H1 (cell line): Measurements from ENCODE around the gene RGS17. TPM values are rescaled to one million over a fixed set of nuclear protein-coding genes. Genes with fewer than 3 reads are reported as not detected.

ENCODE experiments used
- CTCF ChIA-PET: fragments of 300-600 bp; sonication (Branson Sonifier 250); formaldehyde crosslinking; loops from one replicate; lab custom pipeline; 2021; ENCODE audit not compliant: partially characterized antibody; lab: Charles Lee
- POLR2A ChIA-PET: fragments of 300-600 bp; sonication (Branson Sonifier 250); formaldehyde crosslinking; loops from one replicate; lab custom pipeline; 2021; ENCODE audit warnings: inconsistent platforms; ENCODE audit not compliant: partially characterized antibody; lab: Charles Lee
- DNase-seq, 2 experiments: peaks; one replicate each; pipeline versions ENCODE4 v3.0.0 to v3.0.0-alpha.2; 2010 to 2022; ENCODE audit warnings: low spot score in 2 of 2, low read depth in 1 of 2, mixed read lengths in 1 of 2
- FAIRE-seq: peaks from 2 replicates; lab custom pipeline; 2011; peaks lifted over from hg19 to GRCh38; lab: Jason Lieb, UNC
- H2AFZ ChIP-seq: 2 replicates; pipeline ENCODE4 v1.8.1; 2012; ENCODE audit warnings: low read length, inconsistent platforms
- H2AK5ac ChIP-seq: 2 replicates; pipeline ENCODE4 v1.6.1; 2013; ENCODE audit warnings: low read depth, low read length
- H2BK120ac ChIP-seq: replicated peaks from 2 replicates; pipeline ENCODE3; 2013; ENCODE audit warnings: low read depth, low read length, inconsistent platforms
- H2BK12ac ChIP-seq: 2 replicates; pipeline ENCODE4 v1.6.1; 2013; ENCODE audit warnings: low read depth, low read length
- H2BK15ac ChIP-seq: 2 replicates; pipeline ENCODE4 v1.6.1; 2013; ENCODE audit warnings: low read length
- H2BK20ac ChIP-seq: 2 replicates; pipeline ENCODE4 v1.6.1; 2013; ENCODE audit warnings: low read length
- H2BK5ac ChIP-seq: 2 replicates; pipeline ENCODE4 v1.6.1; 2013; ENCODE audit warnings: low read depth, low read length
- H3K14ac ChIP-seq: 2 replicates; pipeline ENCODE4 v1.6.1; 2013; ENCODE audit warnings: inconsistent platforms; ENCODE audit not compliant: insufficient read length
- H3K18ac ChIP-seq: 2 replicates; pipeline ENCODE4 v1.6.1; 2013; ENCODE audit warnings: low read length; ENCODE audit errors: extremely low read depth
- H3K23ac ChIP-seq: 2 replicates; pipeline ENCODE4 v1.6.1; 2013; ENCODE audit warnings: inconsistent platforms; ENCODE audit not compliant: insufficient read length
- H3K23me2 ChIP-seq: 2 replicates; pipeline ENCODE4 v1.6.1; 2013; ENCODE audit warnings: low read depth, low read length
- H3K27ac ChIP-seq: 2 replicates; pipeline ENCODE4 v1.6.1; 2011; ENCODE audit warnings: low read depth, low read length, inconsistent platforms
- H3K27me3 ChIP-seq, 4 experiments: replicated peaks in 1 of 4; 1 replicate in 1 of 4; 2 replicates in 3 of 4; pipeline versions ENCODE4 v1.6.1 to v1.8.1; 2011 to 2013; ENCODE audit warnings: low read length in 3 of 4, mild to moderate bottlenecking in 3 of 4, inconsistent platforms in 2 of 4, mixed read lengths in 2 of 4, moderate library complexity in 1 of 4; ENCODE audit not compliant: control insufficient read depth in 3 of 4, insufficient read depth in 3 of 4; ENCODE audit errors: extremely low read depth in 1 of 4
- H3K36me3 ChIP-seq, 4 experiments: 2 replicates each; pipeline versions ENCODE4 v1.6.1 to v1.8.1; 2011 to 2013; ENCODE audit warnings: mild to moderate bottlenecking in 4 of 4, low read length in 3 of 4, moderate library complexity in 2 of 4, control low read depth in 1 of 4, inconsistent platforms in 1 of 4; ENCODE audit not compliant: insufficient read depth in 4 of 4, control insufficient read depth in 2 of 4
- H3K4ac ChIP-seq: replicated peaks from 2 replicates; pipeline ENCODE3; 2013; ENCODE audit warnings: low read length, low read depth, mixed read lengths, inconsistent platforms; ENCODE audit not compliant: insufficient read length
- H3K4me1 ChIP-seq, 4 experiments: replicated peaks in 1 of 4; 1 replicate in 1 of 4; 2 replicates in 3 of 4; pipeline versions ENCODE4 v1.6.1 to v1.8.1; 2011 to 2013; ENCODE audit warnings: low read length in 3 of 4, inconsistent platforms in 2 of 4, mixed read lengths in 1 of 4; ENCODE audit not compliant: insufficient read depth in 4 of 4, control insufficient read depth in 3 of 4
- H3K4me2 ChIP-seq, 2 experiments: 2 replicates each; pipeline versions ENCODE4 v1.6.1 to v1.8.1; 2011 to 2013; ENCODE audit warnings: low read depth in 2 of 2, low read length in 2 of 2, control low read depth in 1 of 2, inconsistent platforms in 1 of 2, mild to moderate bottlenecking in 1 of 2; ENCODE audit not compliant: insufficient read depth in 1 of 2
- H3K4me3 ChIP-seq, 4 experiments: fragments of 200-600, 300-600 bp in 1 of 4; sonication (generic), shearing (Covaris generic), sonication (Bioruptor Twin) in 1 of 4; 2 replicates each; pipeline versions ENCODE4 v1.5.1 to v1.8.1; 2011 to 2016; ENCODE audit warnings: low read length in 4 of 4, low read depth in 3 of 4, control low read depth in 2 of 4, inconsistent platforms in 2 of 4, mild to moderate bottlenecking in 2 of 4, mixed read lengths in 1 of 4, moderate library complexity in 1 of 4; ENCODE audit not compliant: insufficient read depth in 2 of 4; ENCODE audit errors: extremely low read depth in 1 of 4
- H3K56ac ChIP-seq: replicated peaks from 2 replicates; pipeline ENCODE3; 2013; ENCODE audit warnings: low read depth, mild to moderate bottlenecking, mixed read lengths, low read length, inconsistent platforms; ENCODE audit not compliant: insufficient read length
- H3K79me1 ChIP-seq: 2 replicates; pipeline ENCODE4 v1.6.1; 2013; ENCODE audit warnings: low read depth, low read length, control low read depth
- H3K79me2 ChIP-seq, 2 experiments: 2 replicates each; pipeline versions ENCODE4 v1.6.1 to v1.8.1; 2012 to 2013; ENCODE audit warnings: low read length in 2 of 2, mild to moderate bottlenecking in 2 of 2, inconsistent platforms in 1 of 2; ENCODE audit not compliant: insufficient read depth in 2 of 2, control insufficient read depth in 1 of 2
- H3K9ac ChIP-seq, 4 experiments: replicated peaks in 1 of 4; 1 replicate in 1 of 4; 2 replicates in 3 of 4; pipeline versions ENCODE4 v1.6.1 to v1.8.1; 2011 to 2013; ENCODE audit warnings: low read depth in 3 of 4, low read length in 3 of 4, control low read depth in 2 of 4, mild to moderate bottlenecking in 2 of 4, moderate library complexity in 2 of 4, inconsistent platforms in 1 of 4; ENCODE audit errors: extremely low read depth in 1 of 4
- H3K9me3 ChIP-seq, 2 experiments: 2 replicates each; pipeline versions ENCODE4 v1.6.1 to v1.8.1; 2012 to 2013; ENCODE audit warnings: mild to moderate bottlenecking in 2 of 2, moderate library complexity in 2 of 2, control low read depth in 1 of 2, inconsistent platforms in 1 of 2, low read depth in 1 of 2, low read length in 1 of 2, mixed read lengths in 1 of 2; ENCODE audit not compliant: insufficient read depth in 2 of 2
- H4K20me1 ChIP-seq, 2 experiments: replicated peaks in 1 of 2; 2 replicates each; pipeline versions ENCODE3 to v1.8.1; 2011 to 2013; ENCODE audit warnings: inconsistent platforms in 2 of 2, low read length in 2 of 2, mild to moderate bottlenecking in 1 of 2; ENCODE audit not compliant: insufficient read depth in 2 of 2, control insufficient read depth in 1 of 2
- H4K5ac ChIP-seq: 2 replicates; pipeline ENCODE4 v1.6.1; 2013; ENCODE audit warnings: low read length, low read depth, mixed read lengths, inconsistent platforms; ENCODE audit not compliant: insufficient read length
- H4K8ac ChIP-seq: 2 replicates; pipeline ENCODE4 v1.8.0; 2013; ENCODE audit warnings: mild to moderate bottlenecking, moderate library complexity, low read length, inconsistent platforms; ENCODE audit not compliant: insufficient read depth; ENCODE audit errors: extremely low read depth
- H4K91ac ChIP-seq: replicated peaks from 2 replicates; pipeline ENCODE3; 2013; ENCODE audit warnings: low read length, mixed read lengths, inconsistent platforms; ENCODE audit not compliant: insufficient read length
- ATF2 ChIP-seq: IDR thresholded peaks from 2 replicates; pipeline ENCODE4 v1.6.1; 2012; ENCODE audit warnings: low read length, inconsistent platforms
- ATF3 ChIP-seq: IDR thresholded peaks from 2 replicates; pipeline ENCODE4 v1.6.1; 2011; ENCODE audit warnings: low read depth, mild to moderate bottlenecking, low read length; ENCODE audit not compliant: insufficient read depth
- BCL11A ChIP-seq, 2 experiments: IDR thresholded peaks; one replicate each; pipeline ENCODE4 v1.6.1; 2011; ENCODE audit warnings: low read depth in 2 of 2, low read length in 2 of 2, mild to moderate bottlenecking in 2 of 2
- CBX5 ChIP-seq: fragments of 300-800, 300-1000 bp; sonication (generic); IDR thresholded peaks from 2 replicates; pipeline ENCODE4 v1.7.1; 2016; ENCODE audit warnings: antibody characterized with exemption, low read length, low read depth
- EP300 ChIP-seq, 2 experiments: IDR thresholded peaks; 1 replicate in 1 of 2; 2 replicates in 1 of 2; pipeline ENCODE4 v1.6.1; 2011 to 2012; ENCODE audit warnings: low read depth in 2 of 2, low read length in 2 of 2, mild to moderate bottlenecking in 2 of 2, borderline replicate concordance in 1 of 2, inconsistent platforms in 1 of 2, moderate library complexity in 1 of 2
- HDAC2 ChIP-seq, 2 experiments: fragments of 300-600 bp in 1 of 2; sonication (generic) in 1 of 2; IDR thresholded peaks; 2 replicates each; pipeline ENCODE4 v1.6.1; 2011 to 2012; ENCODE audit warnings: low read depth in 2 of 2, low read length in 2 of 2, mild to moderate bottlenecking in 2 of 2, moderate library complexity in 2 of 2, borderline replicate concordance in 1 of 2, inconsistent platforms in 1 of 2
- KDM4A ChIP-seq: IDR thresholded peaks from one replicate; pipeline ENCODE4 v1.7.1; 2012; ENCODE audit warnings: low read depth, mild to moderate bottlenecking, moderate library complexity, low read length, inconsistent platforms; ENCODE audit not compliant: severe bottlenecking
- SAP30 ChIP-seq: fragments of 300-600 bp; sonication (generic); IDR thresholded peaks from 2 replicates; pipeline ENCODE4 v1.7.1; 2012; ENCODE audit warnings: low read length, moderate library complexity, mild to moderate bottlenecking, inconsistent platforms; ENCODE audit not compliant: insufficient read depth, insufficient replicate concordance
- SRF ChIP-seq: IDR thresholded peaks from 2 replicates; pipeline ENCODE4 v1.6.1; 2011; ENCODE audit warnings: mild to moderate bottlenecking, low read depth, low read length, moderate library complexity
- TAF1 ChIP-seq: IDR thresholded peaks from 2 replicates; pipeline ENCODE4 v1.6.1; 2011; ENCODE audit warnings: mild to moderate bottlenecking, low read depth, low read length
- ZNF274 ChIP-seq: IDR thresholded peaks from 2 replicates; pipeline ENCODE4 v1.7.0; 2012; ENCODE audit warnings: low read length, borderline replicate concordance; ENCODE audit errors: extremely low read depth
- WGBS, 2 experiments: shearing (Covaris generic) in 1 of 2; methylation state at CpG; one replicate each; pipeline versions ENCODE4 v1.1.6 to v1.1.7; 2013 to 2015; ENCODE audit warnings: low lambda C conversion rate in 2 of 2, mixed read lengths in 2 of 2, inconsistent platforms in 1 of 2, low coverage in 1 of 2, missing lambda C conversion rate in 1 of 2; ENCODE audit not compliant: insufficient replicate concordance in 2 of 2, insufficient coverage in 1 of 2, insufficient read length in 1 of 2; ENCODE audit errors: extremely low coverage in 1 of 2, missing lambda C conversion rate in 1 of 2; 5-methylcytosine and 5-hydroxymethylcytosine counted together
- polyA plus RNA-seq, 7 experiments: library from polyadenylated mRNA; depleted of rRNA in 3 of 7; stranded (reverse) in 5 of 7; unstranded in 2 of 7; fragments of >200 nt in 5 of 7; fragments of 200-250 nt in 2 of 7; gene quantifications; 1 replicate in 5 of 7; 2 replicates in 1 of 7; 4 replicates in 1 of 7; pipeline versions ENCODE4 v1.2.1 to v1.2.3, GENCODE V29; 2011 to 2013; ENCODE audit warnings: missing spikeins in 2 of 7, mixed read lengths in 2 of 7
- total RNA-seq: library from RNA; stranded (reverse); fragmentation: NEBNext Ultra II Directional; extraction: Animal tissue kit (Norgen Biotek cat#: 25700); gene quantifications from 2 replicates; pipeline ENCODE4 v1.2.1, GENCODE V29; 2021

RGS17 gene
- total and polyA plus RNA-seq, 2 of the 8 experiments (the other 6 are each of a cell fraction or from before 2014, with no cell fraction given) = 2.0 to 12.2 TPM

- H3K79me2 ChIP-seq = no peaks in the 10 kb centered on the region
- H3K27ac ChIP-seq = no peak overlapping the region
- H2BK15ac ChIP-seq = no peak overlapping the region
- H3K4me2 ChIP-seq = no peak overlapping the region
- H3K18ac ChIP-seq = no peak overlapping the region
- no peak overlapping the region for H3K14ac ChIP-seq
- H2AFZ ChIP-seq = no peak overlapping the region
- H4K5ac ChIP-seq = no peak overlapping the region
- no peak overlapping the region for H2BK120ac ChIP-seq
- TF ChIP-seq ATF3 = no peak
- TF ChIP-seq ATF2 = no peak
- TF ChIP-seq KDM4A = no peak
- TF ChIP-seq EP300 (IDR thresholded peaks at IDR 0.05; ENCODE audit: borderline replicate concordance in 1 of 2, low read depth in 2 of 2, low read length in 2 of 2) = no peak
- no peak for TF ChIP-seq ZNF274
- TF ChIP-seq CBX5 = no peak
- no peak for TF ChIP-seq SRF
- no peak for TF ChIP-seq TAF1
- TF ChIP-seq HDAC2 (IDR thresholded peaks at IDR 0.05; ENCODE audit: borderline replicate concordance in 1 of 2, low read depth in 2 of 2, low read length in 2 of 2) = no peak
- no peak for TF ChIP-seq BCL11A (IDR thresholded peaks at IDR 0.05; ENCODE audit: low read depth in 2 of 2, low read length in 2 of 2)
- TF ChIP-seq SAP30 = no peak
- TF ChIP-seq, all 59 proteins: peak for 0
- peaks cover 0 to 2% of the 10 kb centered on the region in 2 experiments for H4K20me1 ChIP-seq
- ChIA-PET CTCF (interaction anchor here (0.5 kb wide), 1 partner anchor 37 kb away, joined by 4 read pairs; no protein-coding TSS in a partner anchor), POLR2A (no interaction called here)
- H3K23ac ChIP-seq = no peak overlapping the region
- H4K91ac ChIP-seq = no peak overlapping the region
- no peak overlapping the region for H3K4me3 ChIP-seq
- no peak overlapping the region for H3K56ac ChIP-seq
- 91% methylated on average over 3 of the region's 3 CpGs; no CpG with 5 or more reads in 1 of the 2 experiments for WGBS, 2 experiments
- no peaks in the 10 kb centered on the region for H3K36me3 ChIP-seq
- H3K4me1 ChIP-seq = no peaks in the 10 kb centered on the region
- no peaks in the 10 kb centered on the region for H3K9me3 ChIP-seq
- H2AK5ac ChIP-seq = no peak overlapping the region
- no peak overlapping the region for H3K4ac ChIP-seq
- H3K27me3 ChIP-seq = no peaks in the 10 kb centered on the region
- no peak for FAIRE-seq
- H4K8ac ChIP-seq = no peak overlapping the region
- H2BK20ac ChIP-seq = no peak overlapping the region
- H2BK12ac ChIP-seq = no peak overlapping the region
- H2BK5ac ChIP-seq = no peak overlapping the region
- H3K9ac ChIP-seq = no peak overlapping the region
- no peak for DNase-seq
- H3K79me1 ChIP-seq = no peaks in the 10 kb centered on the region
- no peaks in the 10 kb centered on the region for H3K23me2 ChIP-seq
These were observed 42.3 kb downstream of the RGS17 start for GRCh38 chr6:153088796-153089195.
